ENCODE measurements around the gene ASIC2. TPM values are rescaled to one million over a fixed set of nuclear protein-coding genes. Genes with fewer than 3 reads are reported as not detected.

The ASIC2 gene
- total and polyA plus RNA-seq, 2 donors (not counting 3 experiments of a cell fraction or from before 2014, with no cell fraction given): not detected

DNA sequence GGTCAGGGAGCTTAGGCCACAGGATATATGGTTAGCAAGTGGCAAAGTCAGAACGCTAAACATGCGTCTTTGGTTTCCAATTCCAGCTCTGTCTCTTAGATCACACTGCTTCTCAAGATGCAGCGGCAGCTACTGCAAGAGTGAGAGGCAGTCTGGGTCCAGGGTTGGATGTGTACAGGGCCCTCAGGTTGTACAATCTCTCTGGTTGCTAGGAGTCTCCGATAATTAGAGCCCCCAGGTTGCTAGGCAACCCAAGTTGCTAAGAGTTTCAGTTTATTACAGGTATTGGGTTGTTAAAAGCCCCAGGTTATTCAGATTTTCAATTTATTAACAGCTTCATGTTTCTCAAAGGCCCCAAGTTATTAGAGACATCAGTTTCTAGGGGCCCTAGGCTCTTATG is 317.0 kb downstream of the ASIC2 start:
- intact Hi-C loops (cut with micrococcal nuclease) (no loop called here), dilution Hi-C loops (cut with MboI; ENCODE audit: extremely low pct_ligation_motif_present, low sequenced_read_pairs) (no loop called here)
- H3K27me3 ChIP-seq (ENCODE audit: control insufficient read depth in 2 of 2, insufficient read depth in 2 of 2, low read length in 2 of 2): no peaks in the 10 kb centered on the region
- no peak overlapping the region for H3K4me3 ChIP-seq (replicated peaks in 1 of 3; ENCODE audit: insufficient read depth in 1 of 3, low read depth in 1 of 3, low read length in 3 of 3)
- H3K4me2 ChIP-seq (ENCODE audit: insufficient read depth, low read length): no peak overlapping the region
- POLR2A ChIA-PET: no interaction called here
- no peaks in the 10 kb centered on the region for H3K4me1 ChIP-seq (ENCODE audit: control insufficient read depth, extremely low read depth, insufficient read depth, low read length)
- DNase-seq (ENCODE audit: low read depth, low spot score): no peak
- H3K9ac ChIP-seq (replicated peaks; ENCODE audit: extremely low read depth, insufficient read depth, low read length): no peak overlapping the region
- no peaks in the 10 kb centered on the region for H4K20me1 ChIP-seq (replicated peaks; ENCODE audit: control insufficient read depth, extremely low read depth, insufficient read depth, low read length)
- H3K9me3 ChIP-seq (replicated peaks; ENCODE audit: control insufficient read depth, insufficient read depth, low read length): no peaks in the 10 kb centered on the region
- no peak overlapping the region for H3K27ac ChIP-seq (ENCODE audit: insufficient read depth, low read depth, low read length)
- H3K36me3 ChIP-seq (ENCODE audit: control insufficient read depth in 2 of 2, extremely low read depth in 1 of 2, insufficient read depth in 2 of 2, low read length in 2 of 2): no peaks in the 10 kb centered on the region
- no peak overlapping the region for H2AFZ ChIP-seq (ENCODE audit: low read depth, low read length)
- BruUV-seq (replicated peaks): no TSS peak
- no peaks in the 10 kb centered on the region for H3K79me2 ChIP-seq (ENCODE audit: control insufficient read depth, insufficient read depth, low read length)
- FAIRE-seq: no peak
- TF ChIP-seq GATA2 (IDR thresholded peaks at IDR 0.05; ENCODE audit: insufficient read depth, insufficient read length, low read depth, low read length): no peak
- TF ChIP-seq POLR2A (IDR thresholded peaks at IDR 0.05; ENCODE audit: low read depth, low read length): no peak
- TF ChIP-seq FOS (IDR thresholded peaks at IDR 0.05; ENCODE audit: borderline replicate concordance, insufficient read depth, low read length): no peak
- TF ChIP-seq, protein P1, sequence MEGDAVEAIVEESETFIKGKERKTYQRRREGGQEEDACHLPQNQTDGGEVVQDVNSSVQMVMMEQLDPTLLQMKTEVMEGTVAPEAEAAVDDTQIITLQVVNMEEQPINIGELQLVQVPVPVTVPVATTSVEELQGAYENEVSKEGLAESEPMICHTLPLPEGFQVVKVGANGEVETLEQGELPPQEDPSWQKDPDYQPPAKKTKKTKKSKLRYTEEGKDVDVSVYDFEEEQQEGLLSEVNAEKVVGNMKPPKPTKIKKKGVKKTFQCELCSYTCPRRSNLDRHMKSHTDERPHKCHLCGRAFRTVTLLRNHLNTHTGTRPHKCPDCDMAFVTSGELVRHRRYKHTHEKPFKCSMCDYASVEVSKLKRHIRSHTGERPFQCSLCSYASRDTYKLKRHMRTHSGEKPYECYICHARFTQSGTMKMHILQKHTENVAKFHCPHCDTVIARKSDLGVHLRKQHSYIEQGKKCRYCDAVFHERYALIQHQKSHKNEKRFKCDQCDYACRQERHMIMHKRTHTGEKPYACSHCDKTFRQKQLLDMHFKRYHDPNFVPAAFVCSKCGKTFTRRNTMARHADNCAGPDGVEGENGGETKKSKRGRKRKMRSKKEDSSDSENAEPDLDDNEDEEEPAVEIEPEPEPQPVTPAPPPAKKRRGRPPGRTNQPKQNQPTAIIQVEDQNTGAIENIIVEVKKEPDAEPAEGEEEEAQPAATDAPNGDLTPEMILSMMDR (IDR thresholded peaks at IDR 0.05; ENCODE audit: extremely low read depth in 1 of 2, insufficient read depth in 1 of 2, low read depth in 1 of 2, low read length in 2 of 2): no peak
- TF ChIP-seq JUN (IDR thresholded peaks at IDR 0.05; ENCODE audit: borderline replicate concordance, insufficient read depth, insufficient read length, low read depth): no peak
- no peak for TF ChIP-seq MYC (IDR thresholded peaks at IDR 0.05; ENCODE audit: low read depth, low read length)
- no peak for TF ChIP-seq MAX (IDR thresholded peaks at IDR 0.05; ENCODE audit: insufficient read depth, insufficient read length)
- TF ChIP-seq EZH2 (IDR thresholded peaks at IDR 0.05; ENCODE audit: borderline replicate concordance, low read depth, low read length, severe bottlenecking): no peak
- no peak for TF ChIP-seq POLR2AphosphoS5 (IDR thresholded peaks at IDR 0.05; ENCODE audit: insufficient read depth, low read depth, low read length)
- no peaks in the 10 kb centered on the region for H3K9me1 ChIP-seq (replicated peaks; ENCODE audit: control insufficient read depth, extremely low read depth, insufficient read depth, low read length)
- CTCF ChIA-PET: no interaction called here

Data from endothelial cell of umbilical vein (primary cell).